Lower lobe of right lung (tissue), 2 donors: ENCODE measurements around the gene CACUL1. TPM values are rescaled to one million over a fixed set of nuclear protein-coding genes. Genes with fewer than 3 reads are reported as not detected.
A peak's percentile ranks its signal among the peaks of the same experiment; 100 is the strongest.

Experiments
- ATAC-seq, 2 donors: fragments of 200-7000 bp; cut with Tn5 transposase; one replicate each; pipeline ENCODE4 v1.9.1; 2020 to 2022; ENCODE audit warnings: mild to moderate bottlenecking in 2 of 2, moderate library complexity in 2 of 2
- DNase-seq: peaks from one replicate; pipeline ENCODE4 v3.0.0-alpha.2; 2020
- H3K27ac ChIP-seq: fragments of 200-600 bp; one replicate; pipeline ENCODE4 v1.8.0; 2022
- H3K27me3 ChIP-seq: fragments of 200-600 bp; one replicate; pipeline ENCODE4 v1.8.0; 2022; ENCODE audit warnings: low read depth
- H3K36me3 ChIP-seq: fragments of 200-600 bp; one replicate; pipeline ENCODE4 v1.8.0; 2022; ENCODE audit warnings: mild to moderate bottlenecking
- H3K4me1 ChIP-seq: fragments of 200-600 bp; one replicate; pipeline ENCODE4 v1.8.0; 2022
- H3K4me3 ChIP-seq: fragments of 200-600 bp; one replicate; pipeline ENCODE4 v1.8.0; 2022; ENCODE audit warnings: mild to moderate bottlenecking
- H3K9me3 ChIP-seq: fragments of 200-600 bp; one replicate; pipeline ENCODE4 v1.8.0; 2022
- intact Hi-C: fragments of 100-400 bp; cut with DNase I; formaldehyde crosslinking; loops from one replicate; pipeline ENCODE4 v1.11.0; 2022
- total RNA-seq: library from RNA; stranded (reverse); fragmentation: NEBNext Ultra II Directional; extraction: Animal tissue kit (Norgen Biotek cat#: 25700); gene quantifications from one replicate; pipeline ENCODE4 v1.2.1, GENCODE V29; 2021
- TF ChIP-seq, protein P1 (sequence below): fragments of 200-600 bp; IDR thresholded peaks from one replicate; pipeline ENCODE4 v1.8.0; 2022; ENCODE audit warnings: antibody characterized with exemption, mild to moderate bottlenecking
- donor health status: DM: no; HTN: yes; CAD: no; lungs with severe emphysema.

CACUL1 gene
- total RNA-seq, 1 donor from 2014 or later, result 45.9 TPM

DNA sequence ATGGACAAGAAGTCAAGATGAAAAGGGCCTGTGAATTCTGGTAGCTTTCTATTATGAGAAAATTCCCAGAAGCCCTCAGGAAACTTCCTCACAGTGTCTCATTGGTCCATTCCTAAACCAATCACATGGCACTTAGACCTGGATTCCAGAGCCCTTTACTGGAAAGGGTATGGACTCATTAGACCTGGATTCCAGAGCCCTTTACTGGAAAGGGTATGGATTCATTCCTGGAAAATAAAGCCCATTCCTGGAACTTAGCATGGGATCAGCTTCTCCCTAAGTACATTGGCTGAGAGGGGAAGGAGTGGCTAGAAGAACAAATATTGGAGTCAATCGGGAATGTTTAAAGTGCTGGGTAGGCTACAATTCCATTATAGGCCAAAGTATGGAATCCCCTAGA lies 3.7 kb upstream of the CACUL1 start:
- H3K27ac ChIP-seq, result no peak overlapping the region
- H3K9me3 ChIP-seq, result no peaks in the 10 kb centered on the region
- no peak for ATAC-seq
- no peaks in the 10 kb centered on the region for H3K27me3 ChIP-seq
- intact Hi-C loops, result no loop called here
- no peaks in the 10 kb centered on the region for H3K36me3 ChIP-seq
- no peak overlapping the region for H3K4me3 ChIP-seq
- DNase-seq, result no peak
- TF ChIP-seq, protein P1, sequence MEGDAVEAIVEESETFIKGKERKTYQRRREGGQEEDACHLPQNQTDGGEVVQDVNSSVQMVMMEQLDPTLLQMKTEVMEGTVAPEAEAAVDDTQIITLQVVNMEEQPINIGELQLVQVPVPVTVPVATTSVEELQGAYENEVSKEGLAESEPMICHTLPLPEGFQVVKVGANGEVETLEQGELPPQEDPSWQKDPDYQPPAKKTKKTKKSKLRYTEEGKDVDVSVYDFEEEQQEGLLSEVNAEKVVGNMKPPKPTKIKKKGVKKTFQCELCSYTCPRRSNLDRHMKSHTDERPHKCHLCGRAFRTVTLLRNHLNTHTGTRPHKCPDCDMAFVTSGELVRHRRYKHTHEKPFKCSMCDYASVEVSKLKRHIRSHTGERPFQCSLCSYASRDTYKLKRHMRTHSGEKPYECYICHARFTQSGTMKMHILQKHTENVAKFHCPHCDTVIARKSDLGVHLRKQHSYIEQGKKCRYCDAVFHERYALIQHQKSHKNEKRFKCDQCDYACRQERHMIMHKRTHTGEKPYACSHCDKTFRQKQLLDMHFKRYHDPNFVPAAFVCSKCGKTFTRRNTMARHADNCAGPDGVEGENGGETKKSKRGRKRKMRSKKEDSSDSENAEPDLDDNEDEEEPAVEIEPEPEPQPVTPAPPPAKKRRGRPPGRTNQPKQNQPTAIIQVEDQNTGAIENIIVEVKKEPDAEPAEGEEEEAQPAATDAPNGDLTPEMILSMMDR, result no peak
- H3K4me1 ChIP-seq, result peaks cover 10% of the 10 kb centered on the region

DNA sequence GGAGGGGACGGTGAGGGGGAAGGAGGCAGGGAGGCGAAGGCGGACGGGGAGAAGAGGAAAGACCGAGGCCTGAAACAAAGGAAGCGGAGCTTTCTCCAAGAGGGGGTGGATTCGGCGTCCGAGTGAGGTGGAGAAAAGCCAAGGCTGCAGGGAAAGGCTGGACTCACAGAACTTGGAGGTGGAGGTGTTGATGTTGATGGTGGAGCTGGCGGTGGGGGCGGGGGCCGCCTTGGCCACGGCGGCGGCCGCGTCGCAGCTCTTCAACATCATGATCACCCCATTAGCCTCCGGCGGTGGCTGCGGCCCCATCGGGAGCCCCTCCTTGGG lies 578 bp downstream of the CACUL1 start:
- DNase-seq (peak; percentile 67), ATAC-seq (peak; percentile 15 to 22)
- Histone ChIP-seq H3K4me1 (peaks cover 31% of the 10 kb centered on the region), H3K36me3 (no peaks in the 10 kb centered on the region), H3K27ac (peak overlapping the region; percentile 87), H3K9me3 (no peaks in the 10 kb centered on the region), H3K4me3 (peak overlapping the region; percentile 94), H3K27me3 (no peaks in the 10 kb centered on the region)
- intact Hi-C loops, result no loop called here
- TF ChIP-seq, protein P1, result no peak

DNA sequence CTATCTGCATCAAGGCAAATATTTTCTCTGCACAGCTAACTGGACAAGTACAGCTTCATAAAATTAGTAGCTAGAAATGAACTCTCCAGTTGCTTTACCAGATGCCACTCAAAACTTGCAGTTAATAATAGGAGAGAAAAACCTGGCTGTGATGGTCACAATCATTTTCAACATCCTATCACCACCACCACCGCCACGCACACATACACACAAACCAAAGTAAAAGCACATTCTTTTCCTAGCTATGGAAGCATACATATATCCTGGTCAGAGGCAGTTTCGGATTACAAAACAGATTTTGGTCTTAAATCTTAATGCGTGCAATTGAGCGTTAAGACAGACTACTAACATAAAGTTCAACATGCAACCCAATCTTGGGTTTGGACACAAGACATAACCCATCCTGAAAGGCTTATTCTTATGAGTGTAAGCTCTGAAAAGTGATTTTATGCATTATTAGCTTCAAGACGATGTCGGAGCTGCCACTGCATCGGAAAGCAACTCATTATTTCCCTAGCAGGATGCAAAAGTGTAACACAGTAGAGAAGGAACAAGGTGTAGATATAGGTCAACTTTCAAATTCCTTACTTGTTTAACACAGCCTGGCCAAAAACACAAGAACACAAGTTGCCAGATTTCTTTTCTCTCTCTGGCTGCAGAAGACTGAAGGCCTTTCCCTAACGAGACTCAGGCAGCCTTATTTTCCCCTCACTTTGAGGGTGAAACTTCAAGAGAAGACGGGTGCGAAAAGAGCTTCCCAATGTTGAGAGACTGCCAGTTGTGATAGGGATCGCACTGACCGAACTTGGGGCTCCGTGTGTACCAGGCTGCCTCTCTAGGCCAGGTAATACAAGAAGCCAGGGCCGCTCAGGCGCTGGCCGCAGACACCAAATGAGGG lies 1.2 kb downstream of the CACUL1 start:
- peak overlapping the region; percentile 87 for H3K27ac ChIP-seq
- no peak for DNase-seq

DNA sequence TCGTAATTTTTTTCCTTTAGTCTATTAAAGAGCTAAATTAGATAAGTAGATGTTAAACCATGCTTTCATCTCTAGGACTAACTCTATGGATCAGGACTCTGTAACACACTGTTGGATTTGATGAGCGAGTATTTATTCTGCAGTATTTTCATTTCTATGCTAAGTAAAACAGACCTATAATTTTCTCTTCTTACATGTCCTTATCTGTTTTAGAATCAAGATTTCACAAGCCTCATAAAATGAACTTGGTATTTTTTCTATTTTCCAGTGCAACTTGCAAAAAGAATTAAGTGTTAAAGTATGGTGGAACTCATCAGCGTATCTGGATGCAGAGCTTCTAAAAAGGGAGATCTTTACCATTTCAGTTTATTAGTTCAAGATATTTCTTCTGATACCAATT lies 2.4 kb downstream of the CACUL1 start:
- TF ChIP-seq, protein P1, result no peak
- Histone ChIP-seq H3K27ac (no peak overlapping the region), H3K27me3 (no peaks in the 10 kb centered on the region), H3K4me1 (peaks cover 31% of the 10 kb centered on the region), H3K36me3 (no peaks in the 10 kb centered on the region), H3K4me3 (no peak overlapping the region), H3K9me3 (no peaks in the 10 kb centered on the region)
- ATAC-seq, result no peak
- DNase-seq, result no peak
- intact Hi-C loops, result no loop called here

More for the DNA sequence above, 1.2 kb downstream of the CACUL1 start:
- intact Hi-C loops, result no loop called here
- peaks cover 31% of the 10 kb centered on the region for H3K4me1 ChIP-seq
- TF ChIP-seq, protein P1, result no peak
- H3K36me3 ChIP-seq, result no peaks in the 10 kb centered on the region
- no peaks in the 10 kb centered on the region for H3K27me3 ChIP-seq
- peak in 1 of 2 donors; percentile 47 for ATAC-seq
- peak overlapping the region; percentile 94 for H3K4me3 ChIP-seq
- H3K9me3 ChIP-seq, result no peaks in the 10 kb centered on the region

DNA sequence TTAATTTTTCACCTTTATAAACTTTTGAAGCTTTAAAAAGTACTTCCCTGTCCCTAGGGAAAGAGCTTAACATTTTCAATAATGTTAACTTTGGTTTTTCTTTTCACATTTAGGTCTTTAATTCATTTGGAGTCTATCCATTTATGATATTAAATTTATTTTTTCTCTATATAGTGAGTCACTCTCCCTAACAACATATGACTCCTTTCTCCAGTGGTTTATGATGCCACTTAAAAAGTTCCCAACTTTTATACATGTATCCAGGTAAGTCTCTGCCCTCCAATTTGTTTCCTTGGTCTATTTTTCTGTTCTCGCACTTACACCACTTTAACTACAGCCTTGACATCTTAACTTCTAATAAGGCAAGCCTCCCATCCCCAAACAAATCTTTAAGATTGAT lies 3.5 kb downstream of the CACUL1 start:
- Histone ChIP-seq H3K27ac (no peak overlapping the region), H3K4me1 (peaks cover 31% of the 10 kb centered on the region), H3K4me3 (no peak overlapping the region), H3K36me3 (no peaks in the 10 kb centered on the region), H3K9me3 (no peaks in the 10 kb centered on the region), H3K27me3 (no peaks in the 10 kb centered on the region)
- DNase-seq (no peak), ATAC-seq (no peak)
- intact Hi-C loops, result no loop called here
- TF ChIP-seq, protein P1, result no peak
